DMS 273 (cell line): ENCODE measurements around the gene FAM43B.

Experiments
- DNase-seq: peaks from one replicate; lab custom pipeline; 2025; ENCODE audit not compliant: unreplicated experiment; lab: John Stamatoyannopoulos, UW

The FAM43B gene

GRCh38 chr1:20589331-20590278, 37.2 kb downstream of the FAM43B start:
- DNase-seq: no peak

DNA sequence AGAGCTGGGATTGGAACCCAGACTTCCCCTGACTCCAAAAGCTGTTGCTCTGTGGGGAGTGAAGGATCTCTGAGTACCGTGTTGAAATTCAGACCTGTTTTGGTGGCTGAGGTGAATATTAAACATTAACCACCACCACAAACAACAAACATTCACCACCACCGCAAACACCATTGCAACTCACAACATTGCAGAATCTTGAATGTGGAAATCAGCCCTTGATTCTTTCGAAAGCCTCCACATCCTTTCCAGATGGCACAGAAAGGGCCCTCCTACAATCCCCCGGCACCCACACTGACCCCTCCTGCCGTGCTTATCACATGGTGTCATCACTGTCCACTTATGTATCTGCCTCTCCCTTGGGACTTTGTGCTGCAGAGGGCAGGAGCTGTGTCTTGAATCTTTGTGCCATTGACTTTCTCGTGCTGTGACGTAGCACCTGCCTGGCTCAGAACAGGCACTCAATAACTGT, 38.0 kb downstream of the FAM43B start:
- no peak for DNase-seq

DNA sequence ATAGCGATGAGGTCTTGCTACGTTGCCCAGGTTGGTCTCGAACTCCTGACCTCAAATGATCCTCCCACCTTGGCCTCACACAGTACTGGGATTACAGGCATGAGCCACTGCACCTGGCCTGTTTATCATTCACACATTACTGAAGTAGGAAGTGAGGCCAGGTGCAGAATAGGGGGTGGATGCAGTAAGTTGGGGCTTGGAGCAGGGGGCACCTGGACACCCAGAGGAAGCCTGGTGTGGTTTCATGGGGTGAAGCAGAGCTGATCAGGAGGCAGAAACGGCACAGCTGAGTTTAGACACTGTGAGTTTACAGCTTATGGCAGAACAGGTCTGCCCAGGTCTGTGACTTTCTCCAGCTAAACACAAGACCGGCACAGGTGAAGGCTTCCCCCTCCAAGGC, 41.4 kb downstream of the FAM43B start:
- DNase-seq: no peak

DNA sequence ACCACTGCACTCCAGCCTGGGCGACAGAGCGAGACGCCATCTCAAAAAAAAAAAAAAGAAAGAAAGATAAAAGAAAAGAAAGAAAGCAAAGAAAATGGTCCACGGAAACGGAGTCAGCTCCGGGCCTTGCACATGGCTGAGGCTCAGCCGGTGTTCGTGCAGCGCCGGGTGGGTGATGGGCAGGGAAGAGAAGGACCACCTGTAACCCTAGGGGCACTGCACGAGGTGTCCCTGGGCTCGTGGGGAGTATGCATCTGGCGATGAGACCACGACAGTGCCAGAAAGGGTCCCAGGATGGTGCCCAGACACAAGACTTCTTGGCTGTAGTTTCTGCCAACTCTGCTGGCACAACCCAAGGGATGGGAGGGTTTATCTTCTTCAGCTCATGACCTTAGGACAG, 42.4 kb downstream of the FAM43B start:
- DNase-seq: no peak

DNA sequence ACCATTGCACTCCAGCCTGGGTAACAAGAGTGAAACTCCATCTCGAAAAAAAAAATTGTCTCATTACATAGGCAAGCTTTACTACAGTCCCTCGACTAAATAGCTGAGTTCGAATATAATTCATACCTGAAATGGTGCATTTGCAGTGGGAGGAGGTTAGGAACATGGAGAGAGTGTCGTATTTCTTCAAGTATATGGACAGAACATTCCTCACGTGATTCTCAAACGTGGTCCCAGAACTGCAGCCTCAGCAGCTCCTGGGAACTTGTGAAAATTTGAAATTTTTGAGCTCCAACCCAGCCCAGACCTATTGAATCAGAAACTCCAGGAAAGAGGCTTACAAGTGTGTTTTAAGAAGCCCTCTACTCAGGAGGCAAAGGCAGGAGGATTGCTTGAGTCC, 43.7 kb downstream of the FAM43B start:
- no peak for DNase-seq

DNA sequence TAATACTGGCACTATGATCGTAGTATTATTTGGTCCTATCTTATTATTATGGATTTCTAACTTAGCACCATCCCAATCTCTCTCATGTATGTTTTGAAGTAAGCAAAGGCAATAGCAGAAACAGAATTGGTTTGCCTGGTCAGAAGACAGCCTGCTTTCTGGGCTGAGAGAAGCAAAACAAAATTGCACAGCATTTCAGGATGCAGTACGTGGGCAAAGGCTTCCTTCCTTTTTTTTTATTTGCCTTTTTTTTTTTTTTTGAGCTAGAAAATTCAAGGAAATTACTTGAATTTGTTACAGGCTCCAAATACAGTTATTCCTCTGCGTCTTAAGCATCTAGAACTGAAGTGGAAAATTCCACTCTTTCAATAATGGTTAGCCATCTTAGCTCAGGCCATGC, 45.3 kb downstream of the FAM43B start:
- DNase-seq: no peak

DNA sequence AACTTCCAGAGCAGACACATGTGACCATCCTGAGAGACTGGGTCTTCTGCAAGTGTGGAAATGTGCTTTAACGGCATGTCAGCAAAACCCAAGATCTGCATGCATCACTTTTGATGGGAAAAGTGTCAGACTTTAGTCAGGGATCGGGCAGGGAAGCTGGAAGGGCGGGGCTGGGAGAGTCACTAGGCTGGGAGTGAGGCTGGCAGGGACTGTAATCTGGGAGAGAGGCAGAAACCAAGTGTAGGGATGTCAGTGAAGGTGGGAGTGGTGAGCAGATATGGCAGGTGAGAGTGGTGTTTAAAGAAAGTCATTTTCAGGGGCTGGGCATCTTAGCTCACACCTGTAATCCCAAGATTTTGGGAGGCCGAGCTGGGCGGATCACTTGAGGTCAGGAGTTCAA, 47.8 kb downstream of the FAM43B start:
- no peak for DNase-seq

DNA sequence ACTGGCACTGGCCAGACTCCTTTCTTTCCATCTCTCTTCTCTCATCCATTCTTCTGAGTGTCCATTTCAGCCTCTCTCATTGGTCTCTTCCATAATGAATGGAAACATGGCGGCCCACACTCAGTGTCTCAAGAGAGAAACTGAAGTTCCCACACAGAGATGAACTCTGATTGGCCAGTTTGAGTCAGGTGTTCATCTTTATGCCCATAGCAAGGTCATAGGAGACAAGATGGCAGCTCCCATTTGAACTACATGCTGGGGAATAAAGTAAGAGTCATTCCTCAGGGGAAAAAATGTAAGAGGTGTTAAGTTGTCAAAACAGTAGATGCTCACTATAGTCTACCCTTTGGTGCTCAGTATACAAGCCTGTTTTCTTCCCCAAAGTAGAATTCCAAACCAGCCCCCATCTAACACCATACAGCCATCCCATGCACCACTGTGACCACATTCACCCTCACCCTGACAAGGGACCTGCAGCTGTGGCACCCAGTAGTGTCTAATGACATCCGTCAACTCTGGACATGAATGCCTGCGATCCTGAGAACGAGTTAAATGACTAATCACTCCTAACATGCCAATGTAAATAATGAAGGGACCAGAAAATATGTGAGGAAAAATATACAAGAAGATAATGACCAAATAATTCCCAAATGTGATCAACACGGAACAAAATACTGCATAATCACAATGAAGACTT, 48.9 kb downstream of the FAM43B start:
- peak; percentile 24 for DNase-seq

DNA sequence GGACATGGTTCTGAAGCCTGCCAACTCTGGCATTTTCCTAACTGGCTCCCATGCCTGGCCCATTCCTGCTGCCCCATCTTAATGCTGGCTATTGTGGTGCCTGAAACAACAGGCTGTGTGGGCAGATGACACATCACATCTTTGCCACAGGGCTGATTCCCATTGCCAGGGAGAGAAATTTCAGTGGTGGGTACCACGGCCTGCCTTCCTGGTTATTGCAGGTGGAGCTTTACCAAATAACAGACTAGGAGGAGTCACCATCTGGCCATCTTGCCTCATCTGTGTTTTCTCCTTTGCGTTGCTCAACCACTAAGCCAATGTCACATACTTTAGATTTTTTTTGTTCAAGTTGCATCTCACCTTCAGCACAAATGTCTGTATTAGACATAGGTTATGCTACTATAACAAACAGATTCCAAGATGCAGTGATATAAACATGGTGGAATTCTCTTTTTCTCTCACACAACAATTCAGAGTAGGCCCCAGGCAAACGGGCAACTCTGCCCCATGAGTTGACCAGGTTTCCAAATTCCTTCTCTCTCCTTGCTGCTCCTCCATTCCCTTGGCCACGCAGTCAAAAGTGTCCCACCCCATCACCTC, 50.6 kb downstream of the FAM43B start:
- DNase-seq: no peak

DNA sequence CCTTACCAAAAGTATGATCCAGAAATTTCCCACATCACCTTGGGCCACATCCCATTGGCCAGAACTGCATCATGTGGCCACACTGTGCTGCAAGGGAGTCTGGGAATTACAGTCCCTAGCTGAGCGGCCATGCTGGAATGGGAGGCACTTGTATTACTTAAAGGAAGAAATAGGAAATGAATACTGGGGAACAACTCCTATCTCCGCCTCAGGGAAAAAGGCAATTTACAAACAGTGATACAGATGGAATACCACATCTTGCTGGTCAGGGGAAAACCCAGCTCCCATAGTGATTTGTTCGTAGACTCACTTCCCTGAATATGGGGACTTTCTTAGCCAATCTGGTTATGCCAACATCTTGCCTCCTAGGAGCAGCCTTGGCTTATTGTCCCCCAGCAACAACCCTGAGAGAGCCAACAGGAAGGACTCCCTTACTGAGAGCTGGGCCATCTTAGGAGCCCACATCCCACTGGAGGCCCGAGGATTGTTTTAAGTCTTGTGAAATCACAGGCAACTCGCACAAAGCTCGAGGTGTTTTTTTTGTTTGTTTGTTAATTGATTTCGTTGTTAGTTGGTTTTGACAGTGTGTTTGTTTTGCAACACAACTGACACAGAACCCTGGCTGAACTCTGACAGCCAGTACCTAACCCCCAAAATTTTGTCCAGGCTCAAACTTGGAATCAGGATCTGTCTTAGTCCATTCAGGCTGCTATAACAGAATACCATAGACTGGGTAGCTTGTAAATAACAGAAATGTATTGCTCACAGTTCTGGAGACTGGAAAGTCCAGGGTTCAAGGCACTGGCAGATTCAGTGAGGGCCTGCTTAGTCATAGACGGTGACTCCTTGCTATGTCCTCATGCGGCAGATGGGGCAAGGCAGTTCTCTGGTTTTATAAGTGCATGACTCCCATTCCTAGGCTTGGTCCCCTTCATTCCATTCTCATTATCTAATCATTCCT, 51.4 kb downstream of the FAM43B start:
- no peak for DNase-seq
